H1 (cell line): ENCODE data around the gene ITGAE. TPM values are rescaled to one million over a fixed set of nuclear protein-coding genes. Genes with fewer than 3 reads are reported as not detected.

Source experiments
- CTCF ChIA-PET: fragments of 300-600 bp; sonication (Branson Sonifier 250); formaldehyde crosslinking; loops from one replicate; lab custom pipeline; 2021; ENCODE audit not compliant: partially characterized antibody; lab: Charles Lee
- POLR2A ChIA-PET: fragments of 300-600 bp; sonication (Branson Sonifier 250); formaldehyde crosslinking; loops from one replicate; lab custom pipeline; 2021; ENCODE audit warnings: inconsistent platforms; ENCODE audit not compliant: partially characterized antibody; lab: Charles Lee
- DNase-seq, 2 experiments: peaks; one replicate each; pipeline versions ENCODE4 v3.0.0 to v3.0.0-alpha.2; 2010 to 2022; ENCODE audit warnings: low spot score in 2 of 2, low read depth in 1 of 2, mixed read lengths in 1 of 2
- FAIRE-seq: peaks from 2 replicates; lab custom pipeline; 2011; peaks lifted over from hg19 to GRCh38; lab: Jason Lieb, UNC
- H2AFZ ChIP-seq: 2 replicates; pipeline ENCODE4 v1.8.1; 2012; ENCODE audit warnings: low read length, inconsistent platforms
- H2AK5ac ChIP-seq: 2 replicates; pipeline ENCODE4 v1.6.1; 2013; ENCODE audit warnings: low read depth, low read length
- H2BK120ac ChIP-seq: replicated peaks from 2 replicates; pipeline ENCODE3; 2013; ENCODE audit warnings: low read depth, low read length, inconsistent platforms
- H2BK12ac ChIP-seq: 2 replicates; pipeline ENCODE4 v1.6.1; 2013; ENCODE audit warnings: low read depth, low read length
- H2BK15ac ChIP-seq: 2 replicates; pipeline ENCODE4 v1.6.1; 2013; ENCODE audit warnings: low read length
- H2BK20ac ChIP-seq: 2 replicates; pipeline ENCODE4 v1.6.1; 2013; ENCODE audit warnings: low read length
- H2BK5ac ChIP-seq: 2 replicates; pipeline ENCODE4 v1.6.1; 2013; ENCODE audit warnings: low read depth, low read length
- H3K14ac ChIP-seq: 2 replicates; pipeline ENCODE4 v1.6.1; 2013; ENCODE audit warnings: inconsistent platforms; ENCODE audit not compliant: insufficient read length
- H3K18ac ChIP-seq: 2 replicates; pipeline ENCODE4 v1.6.1; 2013; ENCODE audit warnings: low read length; ENCODE audit errors: extremely low read depth
- H3K23ac ChIP-seq: 2 replicates; pipeline ENCODE4 v1.6.1; 2013; ENCODE audit warnings: inconsistent platforms; ENCODE audit not compliant: insufficient read length
- H3K23me2 ChIP-seq: 2 replicates; pipeline ENCODE4 v1.6.1; 2013; ENCODE audit warnings: low read depth, low read length
- H3K27ac ChIP-seq: 2 replicates; pipeline ENCODE4 v1.6.1; 2011; ENCODE audit warnings: low read depth, low read length, inconsistent platforms
- H3K27me3 ChIP-seq, 4 experiments: replicated peaks in 1 of 4; 1 replicate in 1 of 4; 2 replicates in 3 of 4; pipeline versions ENCODE4 v1.6.1 to v1.8.1; 2011 to 2013; ENCODE audit warnings: low read length in 3 of 4, mild to moderate bottlenecking in 3 of 4, inconsistent platforms in 2 of 4, mixed read lengths in 2 of 4, moderate library complexity in 1 of 4; ENCODE audit not compliant: control insufficient read depth in 3 of 4, insufficient read depth in 3 of 4; ENCODE audit errors: extremely low read depth in 1 of 4
- H3K36me3 ChIP-seq, 4 experiments: 2 replicates each; pipeline versions ENCODE4 v1.6.1 to v1.8.1; 2011 to 2013; ENCODE audit warnings: mild to moderate bottlenecking in 4 of 4, low read length in 3 of 4, moderate library complexity in 2 of 4, control low read depth in 1 of 4, inconsistent platforms in 1 of 4; ENCODE audit not compliant: insufficient read depth in 4 of 4, control insufficient read depth in 2 of 4
- H3K4ac ChIP-seq: replicated peaks from 2 replicates; pipeline ENCODE3; 2013; ENCODE audit warnings: low read length, low read depth, mixed read lengths, inconsistent platforms; ENCODE audit not compliant: insufficient read length
- H3K4me1 ChIP-seq, 4 experiments: replicated peaks in 1 of 4; 1 replicate in 1 of 4; 2 replicates in 3 of 4; pipeline versions ENCODE4 v1.6.1 to v1.8.1; 2011 to 2013; ENCODE audit warnings: low read length in 3 of 4, inconsistent platforms in 2 of 4, mixed read lengths in 1 of 4; ENCODE audit not compliant: insufficient read depth in 4 of 4, control insufficient read depth in 3 of 4
- H3K4me2 ChIP-seq, 2 experiments: 2 replicates each; pipeline versions ENCODE4 v1.6.1 to v1.8.1; 2011 to 2013; ENCODE audit warnings: low read depth in 2 of 2, low read length in 2 of 2, control low read depth in 1 of 2, inconsistent platforms in 1 of 2, mild to moderate bottlenecking in 1 of 2; ENCODE audit not compliant: insufficient read depth in 1 of 2
- H3K4me3 ChIP-seq, 4 experiments: fragments of 200-600, 300-600 bp in 1 of 4; sonication (generic), shearing (Covaris generic), sonication (Bioruptor Twin) in 1 of 4; 2 replicates each; pipeline versions ENCODE4 v1.5.1 to v1.8.1; 2011 to 2016; ENCODE audit warnings: low read length in 4 of 4, low read depth in 3 of 4, control low read depth in 2 of 4, inconsistent platforms in 2 of 4, mild to moderate bottlenecking in 2 of 4, mixed read lengths in 1 of 4, moderate library complexity in 1 of 4; ENCODE audit not compliant: insufficient read depth in 2 of 4; ENCODE audit errors: extremely low read depth in 1 of 4
- H3K56ac ChIP-seq: replicated peaks from 2 replicates; pipeline ENCODE3; 2013; ENCODE audit warnings: low read depth, mild to moderate bottlenecking, mixed read lengths, low read length, inconsistent platforms; ENCODE audit not compliant: insufficient read length
- H3K79me1 ChIP-seq: 2 replicates; pipeline ENCODE4 v1.6.1; 2013; ENCODE audit warnings: low read depth, low read length, control low read depth
- H3K79me2 ChIP-seq, 2 experiments: 2 replicates each; pipeline versions ENCODE4 v1.6.1 to v1.8.1; 2012 to 2013; ENCODE audit warnings: low read length in 2 of 2, mild to moderate bottlenecking in 2 of 2, inconsistent platforms in 1 of 2; ENCODE audit not compliant: insufficient read depth in 2 of 2, control insufficient read depth in 1 of 2
- H3K9ac ChIP-seq, 4 experiments: replicated peaks in 1 of 4; 1 replicate in 1 of 4; 2 replicates in 3 of 4; pipeline versions ENCODE4 v1.6.1 to v1.8.1; 2011 to 2013; ENCODE audit warnings: low read depth in 3 of 4, low read length in 3 of 4, control low read depth in 2 of 4, mild to moderate bottlenecking in 2 of 4, moderate library complexity in 2 of 4, inconsistent platforms in 1 of 4; ENCODE audit errors: extremely low read depth in 1 of 4
- H3K9me3 ChIP-seq, 2 experiments: 2 replicates each; pipeline versions ENCODE4 v1.6.1 to v1.8.1; 2012 to 2013; ENCODE audit warnings: mild to moderate bottlenecking in 2 of 2, moderate library complexity in 2 of 2, control low read depth in 1 of 2, inconsistent platforms in 1 of 2, low read depth in 1 of 2, low read length in 1 of 2, mixed read lengths in 1 of 2; ENCODE audit not compliant: insufficient read depth in 2 of 2
- H4K20me1 ChIP-seq, 2 experiments: replicated peaks in 1 of 2; 2 replicates each; pipeline versions ENCODE3 to v1.8.1; 2011 to 2013; ENCODE audit warnings: inconsistent platforms in 2 of 2, low read length in 2 of 2, mild to moderate bottlenecking in 1 of 2; ENCODE audit not compliant: insufficient read depth in 2 of 2, control insufficient read depth in 1 of 2
- H4K5ac ChIP-seq: 2 replicates; pipeline ENCODE4 v1.6.1; 2013; ENCODE audit warnings: low read length, low read depth, mixed read lengths, inconsistent platforms; ENCODE audit not compliant: insufficient read length
- H4K8ac ChIP-seq: 2 replicates; pipeline ENCODE4 v1.8.0; 2013; ENCODE audit warnings: mild to moderate bottlenecking, moderate library complexity, low read length, inconsistent platforms; ENCODE audit not compliant: insufficient read depth; ENCODE audit errors: extremely low read depth
- H4K91ac ChIP-seq: replicated peaks from 2 replicates; pipeline ENCODE3; 2013; ENCODE audit warnings: low read length, mixed read lengths, inconsistent platforms; ENCODE audit not compliant: insufficient read length
- FOSL1 ChIP-seq: IDR thresholded peaks from 2 replicates; pipeline ENCODE4 v1.6.1; 2011; ENCODE audit warnings: mild to moderate bottlenecking, low read depth, low read length, moderate library complexity; ENCODE audit not compliant: insufficient read depth
- RFX5 ChIP-seq: IDR thresholded peaks from 2 replicates; pipeline ENCODE4 v1.6.1; 2011; ENCODE audit warnings: low read depth, low read length, improper control_type of control experiment, borderline replicate concordance
- SAP30 ChIP-seq: fragments of 300-600 bp; sonication (generic); IDR thresholded peaks from 2 replicates; pipeline ENCODE4 v1.7.1; 2012; ENCODE audit warnings: low read length, moderate library complexity, mild to moderate bottlenecking, inconsistent platforms; ENCODE audit not compliant: insufficient read depth, insufficient replicate concordance
- SUZ12 ChIP-seq: fragments of 200-600 bp; sonication (generic); IDR thresholded peaks from 2 replicates; pipeline ENCODE4 v1.6.1; 2012; ENCODE audit warnings: mild to moderate bottlenecking, inconsistent platforms, low read length, moderate library complexity, mixed read lengths
- WGBS, 2 experiments: shearing (Covaris generic) in 1 of 2; methylation state at CpG; one replicate each; pipeline versions ENCODE4 v1.1.6 to v1.1.7; 2013 to 2015; ENCODE audit warnings: low lambda C conversion rate in 2 of 2, mixed read lengths in 2 of 2, inconsistent platforms in 1 of 2, low coverage in 1 of 2, missing lambda C conversion rate in 1 of 2; ENCODE audit not compliant: insufficient replicate concordance in 2 of 2, insufficient coverage in 1 of 2, insufficient read length in 1 of 2; ENCODE audit errors: extremely low coverage in 1 of 2, missing lambda C conversion rate in 1 of 2; 5-methylcytosine and 5-hydroxymethylcytosine counted together
- polyA plus RNA-seq, 7 experiments: library from polyadenylated mRNA; depleted of rRNA in 3 of 7; stranded (reverse) in 5 of 7; unstranded in 2 of 7; fragments of >200 nt in 5 of 7; fragments of 200-250 nt in 2 of 7; gene quantifications; 1 replicate in 5 of 7; 2 replicates in 1 of 7; 4 replicates in 1 of 7; pipeline versions ENCODE4 v1.2.1 to v1.2.3, GENCODE V29; 2011 to 2013; ENCODE audit warnings: missing spikeins in 2 of 7, mixed read lengths in 2 of 7
- total RNA-seq: library from RNA; stranded (reverse); fragmentation: NEBNext Ultra II Directional; extraction: Animal tissue kit (Norgen Biotek cat#: 25700); gene quantifications from 2 replicates; pipeline ENCODE4 v1.2.1, GENCODE V29; 2021
- TF ChIP-seq, protein P1 (sequence below): IDR thresholded peaks from 2 replicates; pipeline ENCODE4 v1.6.1; 2011; ENCODE audit warnings: low read depth, mild to moderate bottlenecking, low read length; ENCODE audit not compliant: insufficient read depth
- TF ChIP-seq, protein P2 (sequence below), 3 experiments: IDR thresholded peaks; 1 replicate in 2 of 3; 2 replicates in 1 of 3; pipeline versions ENCODE4 v1.5.1 to v1.6.1; 2011; ENCODE audit warnings: low read length in 3 of 3, mild to moderate bottlenecking in 3 of 3, inconsistent platforms in 2 of 3, low read depth in 1 of 3, moderate library complexity in 1 of 3; ENCODE audit not compliant: insufficient read depth in 1 of 3; ENCODE audit errors: control extremely low read depth in 1 of 3
- TF ChIP-seq, protein P3 (sequence below): IDR thresholded peaks from 2 replicates; pipeline ENCODE4 v1.6.1; 2012; ENCODE audit warnings: low read length, inconsistent platforms

ITGAE gene
- total and polyA plus RNA-seq, 2 of the 8 experiments (the other 6 are each of a cell fraction or from before 2014, with no cell fraction given), result 23.2 to 43.1 TPM

DNA sequence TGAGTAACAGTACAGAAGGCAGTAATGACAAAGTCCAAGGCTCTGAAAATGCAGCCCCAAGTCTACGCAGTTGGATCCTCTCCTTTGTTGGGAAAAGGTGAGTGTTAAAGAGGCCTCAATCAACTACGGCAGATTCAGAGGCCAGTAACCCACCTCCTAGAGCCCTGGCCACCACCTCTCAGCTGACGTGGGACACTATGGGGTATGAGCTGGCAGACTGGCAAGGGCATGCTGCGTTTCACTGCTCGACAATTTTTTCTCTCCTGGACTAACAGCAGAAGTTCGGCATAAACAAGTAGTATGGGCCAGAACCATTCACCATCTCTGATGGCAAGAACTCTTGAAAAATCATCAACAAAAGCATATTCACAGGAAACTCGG lies 27.9 kb upstream of the ITGAE start:
- Histone ChIP-seq H3K4me3 (no peak overlapping the region), H2BK12ac (no peak overlapping the region), H3K79me2 (peaks cover 0 to 6% of the 10 kb centered on the region in 2 experiments; a peak in 2 of 4 replicates), H3K23ac (no peak overlapping the region), H2BK15ac (no peak overlapping the region), H3K4ac (no peak overlapping the region), H4K91ac (no peak overlapping the region), H3K14ac (no peak overlapping the region), H3K18ac (no peak overlapping the region), H2BK20ac (no peak overlapping the region), H2BK120ac (no peak overlapping the region), H3K4me1 (no peaks in the 10 kb centered on the region), H3K56ac (no peak overlapping the region), H3K9ac (no peak overlapping the region), H3K27me3 (no peaks in the 10 kb centered on the region), H3K27ac (no peak overlapping the region), H3K36me3 (peaks cover 9 to 42% (median 33%) of the 10 kb centered on the region in 4 experiments), H4K8ac (no peak overlapping the region), H2AK5ac (no peak overlapping the region), H2AFZ (no peak overlapping the region), H3K23me2 (no peaks in the 10 kb centered on the region), H4K20me1 (peaks cover 0 to 2% of the 10 kb centered on the region in 2 experiments), H3K9me3 (no peaks in the 10 kb centered on the region), H3K4me2 (no peak overlapping the region), H4K5ac (no peak overlapping the region), H3K79me1 (peaks cover 2% of the 10 kb centered on the region), H2BK5ac (no peak overlapping the region)
- DNase-seq (no peak), FAIRE-seq (no peak)
- ChIA-PET POLR2A (interaction anchor here (0.5 to 1.8 kb wide), 4 partner anchors 9 to 74 kb away, joined by 3 to 6 read pairs (median 4); no protein-coding TSS in a partner anchor), CTCF (interaction anchor here (0.7 to 6.5 kb wide), 10 partner anchors 11 to 189 kb away, joined by 3 to 81 read pairs (median 4); partner anchors contain the start of genes ITGAE and NCBP3)
- WGBS, 2 experiments, result 91% methylated on average over 7 of the region's 7 CpGs; no CpG with 5 or more reads in 1 of the 2 experiments
- no peak for TF ChIP-seq FOSL1
- TF ChIP-seq, protein P1, sequence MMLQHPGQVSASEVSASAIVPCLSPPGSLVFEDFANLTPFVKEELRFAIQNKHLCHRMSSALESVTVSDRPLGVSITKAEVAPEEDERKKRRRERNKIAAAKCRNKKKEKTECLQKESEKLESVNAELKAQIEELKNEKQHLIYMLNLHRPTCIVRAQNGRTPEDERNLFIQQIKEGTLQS, result no peak
- TF ChIP-seq SUZ12, result no peak
- TF ChIP-seq RFX5, result no peak
- TF ChIP-seq, protein P2, sequence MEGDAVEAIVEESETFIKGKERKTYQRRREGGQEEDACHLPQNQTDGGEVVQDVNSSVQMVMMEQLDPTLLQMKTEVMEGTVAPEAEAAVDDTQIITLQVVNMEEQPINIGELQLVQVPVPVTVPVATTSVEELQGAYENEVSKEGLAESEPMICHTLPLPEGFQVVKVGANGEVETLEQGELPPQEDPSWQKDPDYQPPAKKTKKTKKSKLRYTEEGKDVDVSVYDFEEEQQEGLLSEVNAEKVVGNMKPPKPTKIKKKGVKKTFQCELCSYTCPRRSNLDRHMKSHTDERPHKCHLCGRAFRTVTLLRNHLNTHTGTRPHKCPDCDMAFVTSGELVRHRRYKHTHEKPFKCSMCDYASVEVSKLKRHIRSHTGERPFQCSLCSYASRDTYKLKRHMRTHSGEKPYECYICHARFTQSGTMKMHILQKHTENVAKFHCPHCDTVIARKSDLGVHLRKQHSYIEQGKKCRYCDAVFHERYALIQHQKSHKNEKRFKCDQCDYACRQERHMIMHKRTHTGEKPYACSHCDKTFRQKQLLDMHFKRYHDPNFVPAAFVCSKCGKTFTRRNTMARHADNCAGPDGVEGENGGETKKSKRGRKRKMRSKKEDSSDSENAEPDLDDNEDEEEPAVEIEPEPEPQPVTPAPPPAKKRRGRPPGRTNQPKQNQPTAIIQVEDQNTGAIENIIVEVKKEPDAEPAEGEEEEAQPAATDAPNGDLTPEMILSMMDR (IDR thresholded peaks at IDR 0.05; ENCODE audit: control extremely low read depth in 1 of 3, insufficient read depth in 1 of 3, low read depth in 1 of 3, low read length in 3 of 3), result no peak
- TF ChIP-seq, protein P3, sequence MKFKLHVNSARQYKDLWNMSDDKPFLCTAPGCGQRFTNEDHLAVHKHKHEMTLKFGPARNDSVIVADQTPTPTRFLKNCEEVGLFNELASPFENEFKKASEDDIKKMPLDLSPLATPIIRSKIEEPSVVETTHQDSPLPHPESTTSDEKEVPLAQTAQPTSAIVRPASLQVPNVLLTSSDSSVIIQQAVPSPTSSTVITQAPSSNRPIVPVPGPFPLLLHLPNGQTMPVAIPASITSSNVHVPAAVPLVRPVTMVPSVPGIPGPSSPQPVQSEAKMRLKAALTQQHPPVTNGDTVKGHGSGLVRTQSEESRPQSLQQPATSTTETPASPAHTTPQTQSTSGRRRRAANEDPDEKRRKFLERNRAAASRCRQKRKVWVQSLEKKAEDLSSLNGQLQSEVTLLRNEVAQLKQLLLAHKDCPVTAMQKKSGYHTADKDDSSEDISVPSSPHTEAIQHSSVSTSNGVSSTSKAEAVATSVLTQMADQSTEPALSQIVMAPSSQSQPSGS, result no peak
- TF ChIP-seq SAP30, result no peak
